ENCODE results near the gene FNDC5.
A peak's percentile ranks its signal among the peaks of the same experiment; 100 is the strongest.

FNDC5 gene

GRCh38 chr1:32887623-32888022 is 16.9 kb upstream of the FNDC5 start:
- Histone ChIP-seq H3K9ac (ENCODE audit: low read length) (no peak overlapping the region), H3K9me2 (replicated peaks; ENCODE audit: insufficient read depth, low read length) (no peaks in the 10 kb centered on the region), H3F3A (ENCODE audit: insufficient read depth) (no peaks in the 10 kb centered on the region), H3K27me3 (ENCODE audit: low read length) (no peaks in the 10 kb centered on the region), H3K4me3 (ENCODE audit: insufficient read depth, low read length, poor library complexity, severe bottlenecking) (no peak overlapping the region), H3K79me2 (ENCODE audit: insufficient read depth, low read length) (no peaks in the 10 kb centered on the region), H3K9me3 (ENCODE audit: insufficient read depth, low read length) (no peaks in the 10 kb centered on the region), H3K4me2 (ENCODE audit: low read depth, low read length, poor library complexity, severe bottlenecking) (no peak overlapping the region), H3K36me3 (ENCODE audit: low read length) (no peaks in the 10 kb centered on the region), H2AFZ (ENCODE audit: low read depth, low read length, severe bottlenecking) (no peak overlapping the region), H4K20me1 (ENCODE audit: low read depth, low read length) (no peaks in the 10 kb centered on the region), H3K27ac (ENCODE audit: low read depth, low read length) (no peak overlapping the region)
- TF ChIP-seq EZH2phosphoT487 (conservative IDR thresholded peaks at IDR 0.05; ENCODE audit: low read length): no peak
- TF ChIP-seq, protein P1, sequence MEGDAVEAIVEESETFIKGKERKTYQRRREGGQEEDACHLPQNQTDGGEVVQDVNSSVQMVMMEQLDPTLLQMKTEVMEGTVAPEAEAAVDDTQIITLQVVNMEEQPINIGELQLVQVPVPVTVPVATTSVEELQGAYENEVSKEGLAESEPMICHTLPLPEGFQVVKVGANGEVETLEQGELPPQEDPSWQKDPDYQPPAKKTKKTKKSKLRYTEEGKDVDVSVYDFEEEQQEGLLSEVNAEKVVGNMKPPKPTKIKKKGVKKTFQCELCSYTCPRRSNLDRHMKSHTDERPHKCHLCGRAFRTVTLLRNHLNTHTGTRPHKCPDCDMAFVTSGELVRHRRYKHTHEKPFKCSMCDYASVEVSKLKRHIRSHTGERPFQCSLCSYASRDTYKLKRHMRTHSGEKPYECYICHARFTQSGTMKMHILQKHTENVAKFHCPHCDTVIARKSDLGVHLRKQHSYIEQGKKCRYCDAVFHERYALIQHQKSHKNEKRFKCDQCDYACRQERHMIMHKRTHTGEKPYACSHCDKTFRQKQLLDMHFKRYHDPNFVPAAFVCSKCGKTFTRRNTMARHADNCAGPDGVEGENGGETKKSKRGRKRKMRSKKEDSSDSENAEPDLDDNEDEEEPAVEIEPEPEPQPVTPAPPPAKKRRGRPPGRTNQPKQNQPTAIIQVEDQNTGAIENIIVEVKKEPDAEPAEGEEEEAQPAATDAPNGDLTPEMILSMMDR (IDR thresholded peaks at IDR 0.05; ENCODE audit: insufficient read depth, low read length, poor library complexity, severe bottlenecking): no peak

- no peaks in the 10 kb centered on the region for H3K27me3 ChIP-seq (ENCODE audit: low read length)
- no peak overlapping the region for H3K27ac ChIP-seq (ENCODE audit: low read depth, low read length)
- H3K36me3 ChIP-seq (ENCODE audit: low read length): no peaks in the 10 kb centered on the region
- no peak overlapping the region for H2AFZ ChIP-seq (ENCODE audit: low read depth, low read length, severe bottlenecking)
- H3K79me2 ChIP-seq (ENCODE audit: insufficient read depth, low read length): no peaks in the 10 kb centered on the region
- H3F3A ChIP-seq (ENCODE audit: insufficient read depth): no peaks in the 10 kb centered on the region
- H3K4me3 ChIP-seq (ENCODE audit: insufficient read depth, low read length, poor library complexity, severe bottlenecking): no peak overlapping the region
- H3K9ac ChIP-seq (ENCODE audit: low read length): no peak overlapping the region
- no peaks in the 10 kb centered on the region for H4K20me1 ChIP-seq (ENCODE audit: low read depth, low read length)
- TF ChIP-seq EZH2phosphoT487 (conservative IDR thresholded peaks at IDR 0.05; ENCODE audit: low read length): no peak
- TF ChIP-seq, protein P1 (IDR thresholded peaks at IDR 0.05; ENCODE audit: insufficient read depth, low read length, poor library complexity, severe bottlenecking): no peak
- H3K4me2 ChIP-seq (ENCODE audit: low read depth, low read length, poor library complexity, severe bottlenecking): no peak overlapping the region
- no peaks in the 10 kb centered on the region for H3K9me2 ChIP-seq (replicated peaks; ENCODE audit: insufficient read depth, low read length)
- H3K9me3 ChIP-seq (ENCODE audit: insufficient read depth, low read length): no peaks in the 10 kb centered on the region
Observed at GRCh38 chr1:32886828-32887414, 16.2 kb upstream of the FNDC5 start.

DNA sequence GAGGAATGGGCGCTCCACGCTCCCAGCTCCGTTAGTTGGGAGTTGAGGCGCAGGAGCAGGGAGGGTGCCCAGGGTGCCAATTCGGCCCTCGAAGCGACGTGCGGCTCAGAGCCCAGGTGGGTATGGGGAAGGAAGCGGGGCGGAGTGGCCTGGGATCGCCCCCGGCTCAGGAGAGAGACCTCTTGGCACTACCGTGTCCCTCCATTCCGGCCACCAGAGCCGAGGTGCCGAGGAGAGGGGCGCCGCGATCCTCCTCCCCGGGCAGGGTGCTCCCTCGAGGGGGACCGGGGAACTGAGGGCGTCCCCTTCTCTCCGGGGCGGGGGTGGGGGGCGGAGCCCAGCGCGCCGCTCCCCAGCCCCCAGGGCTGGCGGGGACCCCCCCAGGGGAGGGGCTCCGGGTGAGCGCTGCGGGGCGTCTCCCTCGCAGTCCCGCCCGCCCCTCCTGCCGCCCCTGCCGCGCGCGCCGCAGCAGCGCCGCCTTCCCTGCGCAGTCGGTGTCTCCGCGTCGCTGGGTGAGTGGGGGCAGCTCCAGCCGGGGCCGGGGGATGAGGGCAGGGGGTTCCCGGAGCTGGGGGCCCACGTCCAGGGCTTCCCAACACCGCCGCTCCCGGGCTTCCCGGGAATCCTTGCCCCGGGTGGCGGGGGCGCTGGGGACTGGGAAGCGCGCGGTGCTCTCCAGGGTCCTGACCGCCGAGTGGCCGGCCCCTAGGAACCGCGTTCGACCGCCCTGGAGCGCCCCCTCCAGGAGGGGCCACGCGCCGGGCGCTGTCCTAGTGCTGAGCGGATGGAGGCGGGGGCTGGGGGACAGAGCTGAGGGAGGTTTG is 15.5 kb upstream of the FNDC5 start, which contains the start of gene HPCA:
Gene HPCA, plus strand, starts transcription at position 488 of the 824 bp plus-strand sequence. CDS start 2,408 bp downstream, outside the sequence.
- Histone ChIP-seq H3K9me3 (ENCODE audit: insufficient read depth, low read length) (no peaks in the 10 kb centered on the region), H3K27ac (ENCODE audit: low read depth, low read length) (no peak within 1 kb of the TSS), H4K20me1 (ENCODE audit: low read depth, low read length) (no peaks in the 10 kb centered on the region), H3K79me2 (ENCODE audit: insufficient read depth, low read length) (no peaks in the 10 kb centered on the region), H3K9me2 (replicated peaks; ENCODE audit: insufficient read depth, low read length) (no peaks in the 10 kb centered on the region), H3F3A (ENCODE audit: insufficient read depth) (no peaks in the 10 kb centered on the region), H2AFZ (ENCODE audit: low read depth, low read length, severe bottlenecking) (no peak within 1 kb of the TSS), H3K36me3 (ENCODE audit: low read length) (no peaks in the 10 kb centered on the region), H3K4me2 (ENCODE audit: low read depth, low read length, poor library complexity, severe bottlenecking) (no peak within 1 kb of the TSS), H3K4me3 (ENCODE audit: insufficient read depth, low read length, poor library complexity, severe bottlenecking) (no peak within 1 kb of the TSS), H3K27me3 (ENCODE audit: low read length) (no peaks in the 10 kb centered on the region), H3K9ac (ENCODE audit: low read length) (no peak within 1 kb of the TSS)
- no peak for TF ChIP-seq EZH2phosphoT487 (conservative IDR thresholded peaks at IDR 0.05; ENCODE audit: low read length)
- TF ChIP-seq, protein P1 (IDR thresholded peaks at IDR 0.05; ENCODE audit: insufficient read depth, low read length, poor library complexity, severe bottlenecking): peak; percentile 22

All from SU-DHL-6 (cell line).